ENCODE results near the gene MTUS2. TPM values are rescaled to one million over a fixed set of nuclear protein-coding genes. Genes with fewer than 3 reads are reported as not detected.

The MTUS2 gene
- total and polyA plus RNA-seq, 2 donors (not counting 3 experiments of a cell fraction or from before 2014, with no cell fraction given), result not detected

DNA sequence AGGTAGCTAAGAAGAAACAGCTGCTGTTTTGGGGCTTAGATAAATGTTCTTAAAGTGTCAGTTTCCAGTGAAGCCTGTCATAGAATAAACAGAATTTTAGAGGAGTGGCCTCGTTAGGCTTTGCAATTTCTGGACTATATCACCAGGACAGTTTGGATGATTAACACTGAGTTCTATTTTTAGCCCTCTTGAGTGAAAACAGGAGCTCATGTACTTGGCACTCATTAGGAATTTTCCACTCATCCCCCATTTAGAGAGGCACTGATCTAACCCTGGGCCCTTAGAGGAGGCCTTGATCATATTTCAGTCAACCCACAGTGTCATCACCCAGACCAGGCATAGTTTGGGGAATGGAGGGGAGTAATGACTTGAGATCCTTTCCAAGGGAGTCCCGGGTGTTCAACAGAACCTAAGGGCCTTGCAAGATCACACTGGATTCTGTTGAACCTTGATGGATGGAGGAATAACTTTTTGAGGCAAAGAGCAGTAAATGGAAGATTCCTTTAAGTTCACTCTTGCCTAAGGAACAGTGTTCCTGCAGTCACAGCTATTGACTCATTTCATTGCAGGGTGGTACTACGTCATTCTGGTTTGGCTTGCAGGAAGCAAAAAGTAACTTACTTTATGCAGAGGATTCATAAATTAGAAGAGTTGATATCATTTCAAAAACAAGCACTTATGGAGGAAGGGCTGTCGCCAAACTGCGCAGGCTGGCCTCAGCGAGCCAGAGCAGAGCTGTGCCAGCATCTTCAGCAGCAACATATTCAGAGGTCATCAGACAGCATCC lies 615.2 kb downstream of the MTUS2 start:
- ChIA-PET POLR2A (no interaction called here), CTCF (no interaction called here)
- Histone ChIP-seq H3K79me2 (ENCODE audit: control insufficient read depth, insufficient read depth, low read length) (no peaks in the 10 kb centered on the region), H3K9me3 (replicated peaks; ENCODE audit: control insufficient read depth, insufficient read depth, low read length) (no peaks in the 10 kb centered on the region), H3K4me2 (ENCODE audit: insufficient read depth, low read length) (no peak overlapping the region), H3K27ac (ENCODE audit: insufficient read depth, low read depth, low read length) (no peak overlapping the region), H3K27me3 (ENCODE audit: control insufficient read depth in 2 of 2, insufficient read depth in 2 of 2, low read length in 2 of 2) (peaks cover 7 to 23% of the 10 kb centered on the region in 2 experiments), H3K9me1 (replicated peaks; ENCODE audit: control insufficient read depth, extremely low read depth, insufficient read depth, low read length) (no peaks in the 10 kb centered on the region), H3K4me1 (ENCODE audit: control insufficient read depth, extremely low read depth, insufficient read depth, low read length) (peaks cover 11% of the 10 kb centered on the region), H3K4me3 (replicated peaks in 1 of 3; ENCODE audit: insufficient read depth in 1 of 3, low read depth in 1 of 3, low read length in 3 of 3) (no peak overlapping the region), H4K20me1 (replicated peaks; ENCODE audit: control insufficient read depth, extremely low read depth, insufficient read depth, low read length) (no peaks in the 10 kb centered on the region), H2AFZ (ENCODE audit: low read depth, low read length) (no peak overlapping the region), H3K9ac (replicated peaks; ENCODE audit: extremely low read depth, insufficient read depth, low read length) (no peak overlapping the region), H3K36me3 (ENCODE audit: control insufficient read depth in 2 of 2, extremely low read depth in 1 of 2, insufficient read depth in 2 of 2, low read length in 2 of 2) (no peaks in the 10 kb centered on the region)
- intact Hi-C loops (cut with micrococcal nuclease) (no loop called here), dilution Hi-C loops (cut with MboI; ENCODE audit: extremely low pct_ligation_motif_present, low sequenced_read_pairs) (no loop called here)
- BruUV-seq (replicated peaks), result no TSS peak
- FAIRE-seq, result no peak
- TF ChIP-seq POLR2AphosphoS5 (IDR thresholded peaks at IDR 0.05; ENCODE audit: insufficient read depth, low read depth, low read length) (no peak), EZH2 (IDR thresholded peaks at IDR 0.05; ENCODE audit: borderline replicate concordance, low read depth, low read length, severe bottlenecking) (no peak), FOS (IDR thresholded peaks at IDR 0.05; ENCODE audit: borderline replicate concordance, insufficient read depth, low read length) (no peak), POLR2A (IDR thresholded peaks at IDR 0.05; ENCODE audit: low read depth, low read length) (no peak), JUN (IDR thresholded peaks at IDR 0.05; ENCODE audit: borderline replicate concordance, insufficient read depth, insufficient read length, low read depth) (no peak), GATA2 (IDR thresholded peaks at IDR 0.05; ENCODE audit: insufficient read depth, insufficient read length, low read depth, low read length) (no peak), MYC (IDR thresholded peaks at IDR 0.05; ENCODE audit: low read depth, low read length) (no peak)
- TF ChIP-seq, protein P1, sequence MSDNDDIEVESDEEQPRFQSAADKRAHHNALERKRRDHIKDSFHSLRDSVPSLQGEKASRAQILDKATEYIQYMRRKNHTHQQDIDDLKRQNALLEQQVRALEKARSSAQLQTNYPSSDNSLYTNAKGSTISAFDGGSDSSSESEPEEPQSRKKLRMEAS (IDR thresholded peaks at IDR 0.05; ENCODE audit: insufficient read depth, insufficient read length), result no peak
- TF ChIP-seq, protein P2, sequence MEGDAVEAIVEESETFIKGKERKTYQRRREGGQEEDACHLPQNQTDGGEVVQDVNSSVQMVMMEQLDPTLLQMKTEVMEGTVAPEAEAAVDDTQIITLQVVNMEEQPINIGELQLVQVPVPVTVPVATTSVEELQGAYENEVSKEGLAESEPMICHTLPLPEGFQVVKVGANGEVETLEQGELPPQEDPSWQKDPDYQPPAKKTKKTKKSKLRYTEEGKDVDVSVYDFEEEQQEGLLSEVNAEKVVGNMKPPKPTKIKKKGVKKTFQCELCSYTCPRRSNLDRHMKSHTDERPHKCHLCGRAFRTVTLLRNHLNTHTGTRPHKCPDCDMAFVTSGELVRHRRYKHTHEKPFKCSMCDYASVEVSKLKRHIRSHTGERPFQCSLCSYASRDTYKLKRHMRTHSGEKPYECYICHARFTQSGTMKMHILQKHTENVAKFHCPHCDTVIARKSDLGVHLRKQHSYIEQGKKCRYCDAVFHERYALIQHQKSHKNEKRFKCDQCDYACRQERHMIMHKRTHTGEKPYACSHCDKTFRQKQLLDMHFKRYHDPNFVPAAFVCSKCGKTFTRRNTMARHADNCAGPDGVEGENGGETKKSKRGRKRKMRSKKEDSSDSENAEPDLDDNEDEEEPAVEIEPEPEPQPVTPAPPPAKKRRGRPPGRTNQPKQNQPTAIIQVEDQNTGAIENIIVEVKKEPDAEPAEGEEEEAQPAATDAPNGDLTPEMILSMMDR (IDR thresholded peaks at IDR 0.05; ENCODE audit: extremely low read depth in 1 of 2, insufficient read depth in 1 of 2, low read depth in 1 of 2, low read length in 2 of 2), result no peak
- no peak for DNase-seq (ENCODE audit: low read depth, low spot score)
